GM18907 (cell line): Measurements from ENCODE around the gene GALNTL6.
"Not testable (repeated sequence)": the region's sequence is repeated elsewhere in the genome, so short reads cannot be mapped to it uniquely, and the experiment has no call there.

Experiments used
- ATAC-seq: cut with Tn5 transposase; IDR thresholded peaks from one replicate; pipeline ENCODE4 v1.9.1; 2021; ENCODE audit warnings: mild to moderate bottlenecking, moderate library complexity; ENCODE audit not compliant: unreplicated experiment

GALNTL6 gene

DNA sequence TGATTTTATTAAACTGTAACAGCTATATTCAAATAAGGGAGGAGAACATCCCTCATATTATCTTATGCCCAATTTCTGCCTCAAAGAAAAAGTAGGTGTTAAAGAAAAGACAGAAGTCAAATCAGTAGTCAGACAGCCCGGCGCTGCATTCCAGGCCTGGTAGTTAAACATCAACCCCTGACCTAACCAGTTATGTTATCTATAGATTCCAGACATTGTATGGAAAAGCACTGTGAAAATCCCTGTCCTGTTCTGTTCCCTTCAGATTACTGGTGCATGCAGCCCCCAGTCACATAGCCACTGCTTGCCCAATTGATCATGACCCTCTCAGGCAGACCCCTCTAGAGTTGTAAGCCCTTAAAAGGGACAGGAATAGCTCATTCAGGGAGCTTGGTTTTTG lies 1085.5 kb downstream of the GALNTL6 start:
- ATAC-seq, result no peak

DNA sequence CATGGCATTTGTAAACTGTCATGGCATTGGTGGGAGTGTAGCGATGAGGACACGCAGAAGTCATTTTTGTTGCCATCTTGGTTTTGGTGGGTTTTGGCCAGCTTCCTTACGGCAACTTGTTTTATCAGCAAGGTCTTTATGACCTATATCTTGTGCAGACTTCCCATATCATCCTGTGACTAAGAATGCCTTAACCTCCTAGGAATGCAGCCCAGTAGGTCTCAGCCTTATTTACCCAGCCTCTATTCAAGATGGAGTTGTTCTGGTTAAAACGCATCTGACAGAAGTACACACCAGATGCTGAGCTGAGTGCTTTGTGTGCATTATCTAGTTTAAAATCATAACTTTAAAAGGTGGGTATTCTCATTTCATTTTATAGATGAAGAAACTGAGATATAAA lies 1086.7 kb downstream of the GALNTL6 start:
- ATAC-seq, result no peak

DNA sequence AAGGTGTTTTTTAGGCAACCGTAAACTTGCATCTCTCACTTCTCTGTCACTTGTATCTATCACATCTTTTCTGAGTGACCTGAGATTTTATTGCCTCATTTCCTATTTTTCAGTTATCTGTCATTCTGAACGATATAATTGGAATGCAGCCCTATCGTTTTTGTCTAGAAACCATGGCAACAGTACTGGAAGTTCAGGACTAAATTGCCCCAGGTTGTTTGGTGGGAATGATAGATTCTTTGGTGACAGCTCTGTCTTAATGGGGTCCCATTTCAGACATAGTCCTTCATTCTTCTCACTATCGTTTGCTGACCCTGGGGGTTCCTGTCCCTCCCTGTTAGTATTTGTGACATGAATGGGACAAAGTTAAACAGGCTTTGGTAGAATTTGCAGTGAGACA lies 1087.7 kb downstream of the GALNTL6 start:
- ATAC-seq, result no peak

DNA sequence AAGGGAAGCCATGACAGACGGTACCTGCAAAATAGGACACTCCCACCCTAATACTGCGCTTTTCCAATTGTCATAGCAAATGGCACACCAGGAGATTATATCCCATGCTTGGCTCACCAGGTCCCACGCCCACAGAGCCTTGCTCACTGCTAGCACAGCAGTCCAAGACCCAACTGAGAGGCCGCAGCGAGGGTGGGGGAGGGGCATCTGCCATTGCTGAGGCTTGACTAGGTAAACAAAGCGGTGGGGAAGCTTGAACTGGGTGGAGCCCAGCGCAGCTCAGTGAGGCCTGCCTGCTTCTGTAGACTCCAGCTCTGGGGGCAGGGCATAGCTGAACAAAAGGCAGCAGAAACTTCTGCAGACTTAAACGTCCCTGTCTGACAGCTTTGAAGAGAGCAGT lies 1099.3 kb downstream of the GALNTL6 start:
- ATAC-seq, result not testable (repeated sequence)

DNA sequence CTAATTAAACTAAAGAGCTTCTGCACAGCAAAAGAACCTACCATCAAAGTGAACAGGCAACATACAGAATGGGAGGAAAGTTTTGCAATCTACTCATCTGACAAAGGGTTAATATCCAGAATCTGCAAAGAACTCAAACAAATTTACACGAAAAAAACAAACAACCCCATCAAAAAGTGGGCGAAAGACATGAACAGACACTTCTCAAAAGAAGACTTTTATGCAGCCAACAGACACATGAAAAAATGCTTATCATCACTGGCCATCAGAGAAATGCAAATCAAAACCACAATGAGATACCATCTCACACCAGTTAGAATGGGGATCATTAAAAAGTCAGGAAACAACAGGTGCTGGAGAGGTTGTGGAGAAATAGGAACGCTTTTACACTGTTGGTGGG lies 1104.2 kb downstream of the GALNTL6 start:
- not testable (repeated sequence) for ATAC-seq

DNA sequence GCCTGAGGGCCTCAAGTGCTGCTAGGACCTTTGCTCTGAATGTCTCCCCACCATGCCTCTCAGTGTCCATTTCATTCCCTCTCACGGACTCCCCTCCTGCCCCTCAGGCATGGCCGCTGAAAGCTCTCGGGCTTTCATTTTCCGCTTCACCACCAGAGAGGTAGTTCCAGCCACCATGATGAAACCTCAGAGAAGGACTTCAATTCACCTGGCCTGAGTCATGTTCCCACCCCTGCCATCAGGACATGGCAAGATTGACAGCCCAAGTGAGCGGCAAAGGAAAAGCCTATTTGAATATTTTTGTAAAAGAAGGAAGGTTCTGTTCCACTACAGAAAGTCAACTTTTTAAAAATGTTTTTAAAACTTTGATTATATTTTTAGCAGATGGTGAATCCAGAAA lies 1106.1 kb downstream of the GALNTL6 start:
- no peak for ATAC-seq

DNA sequence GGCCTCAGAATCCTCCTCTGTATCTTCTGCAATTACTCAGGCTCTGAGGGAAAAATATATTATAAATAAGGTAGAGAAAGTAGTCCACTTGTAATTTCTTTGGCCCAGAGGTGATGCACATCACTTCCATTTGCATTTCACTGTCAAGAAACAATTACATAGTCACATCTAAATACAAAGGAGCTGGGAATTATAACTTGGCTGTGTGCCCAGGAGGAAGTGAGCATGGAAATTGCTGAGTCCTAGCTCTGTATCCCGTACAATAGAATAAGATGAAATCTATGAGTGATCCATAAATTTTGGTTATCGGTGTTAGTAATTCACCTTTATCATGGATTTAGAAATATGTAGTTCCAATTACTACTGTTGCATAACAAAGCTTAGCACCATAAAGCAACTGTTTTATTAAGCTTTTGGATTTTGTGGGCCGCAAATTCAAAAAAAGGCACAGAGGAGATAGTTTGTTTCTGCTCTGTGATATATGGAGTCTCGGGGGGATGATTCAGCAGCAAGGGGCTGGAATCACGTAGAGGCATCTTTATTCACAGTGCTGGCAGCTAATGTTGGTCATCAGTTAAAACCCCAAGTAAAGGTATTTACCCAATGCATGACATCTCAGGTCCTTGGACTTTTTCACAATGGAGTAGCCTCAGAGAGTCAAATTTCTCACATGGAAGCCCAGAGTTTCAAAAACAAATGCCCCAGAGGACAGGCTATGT lies 1114.1 kb downstream of the GALNTL6 start:
- ATAC-seq, result no peak

DNA sequence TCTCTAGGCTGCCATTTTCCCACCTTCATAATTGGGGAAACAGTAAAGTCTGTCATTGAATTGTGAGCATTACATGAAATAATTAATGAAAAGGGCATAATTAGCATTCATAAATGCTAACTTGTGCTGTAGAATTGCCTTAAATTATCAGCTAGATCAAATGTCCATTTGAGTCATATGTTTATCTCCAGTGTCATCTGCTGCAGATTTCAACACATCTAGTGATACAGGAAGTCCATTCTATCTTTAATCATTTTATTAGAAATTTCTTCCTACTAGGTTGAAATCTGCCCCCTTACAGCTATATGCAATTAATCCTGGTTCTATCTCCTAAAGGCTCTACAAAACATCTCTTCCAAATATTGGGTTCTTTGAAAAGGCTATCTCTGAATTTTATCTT lies 1115.1 kb downstream of the GALNTL6 start:
- no peak for ATAC-seq

DNA sequence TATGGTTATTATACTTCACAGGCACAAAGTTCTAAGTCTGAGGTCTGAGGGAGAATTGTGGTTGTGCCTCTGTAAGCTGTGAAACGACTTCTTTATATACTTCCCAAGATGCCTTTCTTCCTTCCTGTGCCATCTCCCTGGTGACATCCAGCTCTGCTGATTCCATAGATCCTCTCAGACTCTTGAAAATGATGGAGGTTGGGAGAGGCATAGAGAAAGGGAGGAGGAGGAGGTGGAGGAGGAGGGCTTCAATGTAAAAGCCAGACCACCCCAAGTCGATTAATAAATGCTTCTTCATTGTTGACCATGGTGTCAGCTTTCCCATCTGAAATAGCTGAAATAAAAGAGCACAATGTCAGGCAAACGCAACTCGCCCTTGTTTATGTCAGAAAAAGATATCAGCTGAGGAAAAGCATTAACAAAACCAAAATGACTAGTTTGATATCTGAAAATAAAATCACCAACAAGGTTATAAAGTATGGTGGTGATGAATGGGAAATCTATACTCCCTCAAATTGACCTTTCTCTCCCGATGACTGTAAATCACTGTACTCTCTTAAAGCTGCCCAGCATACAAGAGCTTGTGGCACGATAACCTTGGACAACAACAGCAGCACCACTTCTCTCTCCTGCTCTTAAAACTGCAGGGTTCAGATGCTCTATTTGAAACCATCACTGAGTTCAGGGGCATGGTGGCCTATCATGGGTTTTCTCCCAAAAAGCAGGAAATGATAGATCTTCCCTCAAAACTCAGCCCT lies 1125.0 kb downstream of the GALNTL6 start:
- ATAC-seq, result no peak

DNA sequence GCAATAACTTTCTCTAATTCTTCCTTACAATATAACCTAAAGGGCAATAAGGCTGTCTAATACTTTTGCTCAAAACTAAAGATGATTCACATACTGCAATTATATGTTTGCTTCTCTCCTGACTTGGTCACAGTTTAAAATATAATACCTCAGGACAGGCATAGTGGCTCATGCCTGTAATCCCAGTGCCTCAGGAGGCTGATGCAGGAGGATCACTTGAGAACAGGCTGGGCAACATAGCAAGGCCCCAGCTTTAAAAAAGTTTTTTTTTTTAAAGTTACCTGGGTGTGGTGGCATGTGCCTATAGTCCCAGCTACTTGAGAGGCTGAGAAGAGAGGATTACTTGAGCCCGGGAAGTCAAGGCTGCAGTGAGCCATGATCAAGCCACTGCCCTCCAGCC lies 1125.7 kb downstream of the GALNTL6 start:
- ATAC-seq, result no peak

DNA sequence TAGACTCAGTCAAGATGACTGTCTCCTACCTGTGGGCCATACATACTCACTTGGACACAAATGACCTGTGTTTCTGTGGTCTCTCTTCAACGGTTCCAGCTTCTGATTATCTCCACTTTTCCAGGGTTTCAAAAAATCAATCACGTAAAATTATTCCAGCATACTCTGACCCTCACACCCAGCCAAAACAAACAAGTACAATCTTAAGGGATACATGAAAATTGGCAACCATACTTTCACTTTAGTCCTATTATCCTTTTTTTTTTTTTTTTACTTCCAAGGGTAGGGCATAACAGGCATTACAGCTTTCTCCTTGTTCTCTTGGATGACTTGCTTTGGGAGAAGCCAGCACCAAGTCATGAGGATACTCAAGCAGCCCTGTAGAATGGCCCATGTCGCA lies 1129.6 kb downstream of the GALNTL6 start:
- ATAC-seq, result no peak

DNA sequence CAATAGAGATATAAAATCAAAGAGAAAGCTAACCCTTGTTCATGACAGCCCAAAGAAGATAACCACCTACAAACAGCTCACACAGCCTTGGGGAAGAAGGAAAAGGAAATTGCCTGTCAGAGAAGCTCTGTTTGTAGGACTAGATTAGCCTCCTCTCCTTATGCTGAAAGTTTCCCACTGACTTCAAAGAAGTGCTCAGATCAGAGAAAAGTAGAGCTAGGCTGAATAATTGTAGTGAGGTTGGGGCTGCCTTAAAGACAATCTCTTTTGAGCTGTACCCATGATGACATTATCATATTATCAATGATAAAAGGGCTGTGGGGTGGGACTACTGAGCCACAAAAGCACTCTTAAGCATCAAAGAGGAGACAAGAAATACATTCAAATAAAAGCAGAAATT lies 1132.4 kb downstream of the GALNTL6 start:
- no peak for ATAC-seq

DNA sequence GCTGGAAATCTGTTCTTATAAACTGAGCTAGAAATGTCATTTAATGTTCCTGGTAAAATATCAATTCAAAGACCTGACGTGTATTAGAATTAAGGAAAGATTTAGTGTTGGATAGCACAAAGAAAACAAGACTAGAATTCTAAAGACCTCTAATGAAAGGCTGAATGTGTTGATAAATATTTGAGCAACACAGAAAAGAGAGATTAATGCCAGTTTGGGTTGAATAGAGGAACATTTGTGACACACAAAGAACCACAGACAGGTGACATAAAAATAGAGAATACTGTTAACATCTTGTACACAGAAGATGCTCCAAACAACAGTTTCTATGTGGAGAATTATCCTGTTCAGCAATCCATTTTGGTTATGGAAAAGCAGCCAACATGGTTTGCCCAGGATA lies 1133.3 kb downstream of the GALNTL6 start:
- ATAC-seq, result no peak

DNA sequence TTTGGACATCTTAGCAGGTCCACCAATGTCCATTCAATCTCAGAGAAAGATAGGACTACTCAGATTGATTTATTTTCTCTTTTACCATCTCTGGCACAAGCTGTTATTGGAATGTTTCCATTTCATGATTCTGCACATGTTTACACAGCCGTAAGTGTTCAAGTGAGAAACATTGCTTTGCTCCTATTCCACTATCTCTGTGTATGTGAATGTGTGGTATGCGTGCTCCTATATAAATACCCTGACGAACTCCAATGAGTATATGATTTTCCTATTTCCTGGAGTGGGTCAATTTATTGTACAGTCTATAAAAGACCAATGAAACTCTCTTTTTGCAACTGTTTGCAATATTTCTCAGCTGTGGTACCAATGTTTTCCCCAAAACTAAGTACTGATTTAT lies 1134.4 kb downstream of the GALNTL6 start:
- ATAC-seq, result no peak

DNA sequence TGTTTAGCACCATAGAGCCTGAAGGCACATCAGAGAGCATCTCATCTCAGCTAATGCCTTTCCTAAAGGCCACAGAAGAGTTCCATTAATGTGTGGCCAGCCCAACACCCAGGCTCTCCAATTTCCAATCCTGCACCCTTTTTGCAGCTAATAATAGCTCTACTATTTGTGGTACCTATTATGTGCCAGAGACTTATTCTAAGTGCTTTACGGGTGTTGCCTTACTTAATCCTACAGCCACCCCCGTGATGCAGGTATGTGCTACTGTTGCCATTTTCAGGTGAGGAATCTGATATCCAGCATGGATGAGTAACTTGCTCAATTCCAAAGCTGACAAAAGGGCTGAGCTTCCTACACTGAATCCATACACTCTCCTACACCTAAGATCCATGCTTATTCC lies 1137.8 kb downstream of the GALNTL6 start:
- ATAC-seq, result no peak

DNA sequence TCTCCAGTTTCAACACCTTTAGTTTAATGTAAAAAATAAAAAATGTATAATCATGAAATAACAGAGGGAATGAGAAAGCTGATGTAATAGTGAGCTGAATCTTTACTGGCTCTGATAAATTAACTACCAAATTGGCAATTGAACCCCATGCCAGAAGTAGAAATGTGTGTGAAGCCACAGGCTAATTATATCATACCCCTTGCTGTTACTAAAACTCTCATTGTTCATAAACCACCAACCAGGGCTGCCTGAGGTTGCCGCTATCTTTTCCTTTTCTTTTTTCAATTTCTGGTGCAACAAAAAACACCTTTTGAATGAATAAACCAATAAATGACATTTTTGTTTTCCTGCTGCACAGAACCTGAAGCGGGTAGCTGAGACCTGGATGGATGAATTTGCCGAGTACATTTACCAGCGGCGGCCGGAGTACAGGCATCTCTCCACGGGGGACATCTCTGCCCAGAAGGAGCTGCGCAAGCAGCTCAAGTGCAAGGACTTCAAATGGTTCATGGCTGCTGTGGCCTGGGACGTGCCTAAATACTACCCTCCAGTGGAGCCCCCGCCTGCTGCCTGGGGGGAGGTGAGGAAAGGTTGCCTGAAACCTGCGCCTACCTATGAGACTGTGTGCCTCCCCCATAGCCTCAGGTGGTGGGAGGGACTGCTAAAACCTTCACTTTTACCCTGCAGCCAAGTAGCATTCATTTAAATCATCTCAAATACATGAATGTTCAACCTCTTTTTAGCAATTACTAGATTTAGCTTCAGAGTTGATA lies 1138.7 kb downstream of the GALNTL6 start:
- ATAC-seq, result no peak

DNA sequence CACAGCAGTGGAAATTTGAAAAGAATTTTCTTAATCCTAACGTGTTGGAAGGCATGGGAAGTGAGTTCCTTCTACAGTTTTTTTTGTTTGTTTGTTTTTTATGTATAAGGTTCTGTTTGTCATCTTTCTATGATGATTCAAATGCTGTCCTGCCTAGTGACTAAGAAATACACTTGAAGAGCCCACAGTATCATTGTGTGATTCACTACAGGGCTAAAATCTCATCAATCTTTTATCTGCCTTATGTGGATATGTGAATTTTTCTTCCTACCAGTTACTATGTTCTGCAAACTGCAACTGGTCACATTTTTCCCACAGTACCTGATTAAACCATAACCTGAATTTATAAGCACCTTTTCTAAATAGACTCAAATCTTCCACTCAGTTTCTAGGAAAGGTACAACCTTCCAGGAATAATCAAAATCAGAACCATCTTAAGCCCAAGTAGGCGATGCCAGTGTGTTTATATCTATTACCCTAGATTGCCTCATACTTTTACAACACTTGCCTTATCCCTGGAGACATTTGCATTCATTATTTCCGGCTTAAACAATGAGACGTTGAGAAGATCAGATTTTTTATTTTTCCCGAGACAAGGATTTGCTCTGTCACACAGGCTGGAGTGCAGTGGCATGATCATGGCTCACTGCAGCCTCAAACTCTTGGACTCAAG lies 1140.8 kb downstream of the GALNTL6 start:
- no peak for ATAC-seq

DNA sequence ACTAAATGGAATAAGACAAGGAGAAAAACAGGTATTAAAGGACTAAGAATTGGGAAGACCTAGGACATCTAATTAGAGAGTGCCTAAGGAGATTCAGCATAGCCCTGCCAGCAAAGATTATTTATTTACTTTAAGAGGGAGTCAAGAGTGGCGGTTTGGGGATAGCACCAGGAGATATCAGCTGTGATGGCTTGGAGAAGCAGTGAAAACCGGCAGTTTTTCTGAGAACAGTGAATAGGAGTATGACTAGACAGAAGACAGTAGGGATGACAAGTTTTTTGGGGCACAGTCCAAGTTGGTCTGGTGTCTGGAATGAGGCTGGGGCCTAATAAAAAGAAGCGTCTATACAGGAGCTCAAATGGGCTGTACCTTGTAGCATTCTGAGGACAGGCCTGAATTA lies 1143.1 kb downstream of the GALNTL6 start:
- not testable (repeated sequence) for ATAC-seq

DNA sequence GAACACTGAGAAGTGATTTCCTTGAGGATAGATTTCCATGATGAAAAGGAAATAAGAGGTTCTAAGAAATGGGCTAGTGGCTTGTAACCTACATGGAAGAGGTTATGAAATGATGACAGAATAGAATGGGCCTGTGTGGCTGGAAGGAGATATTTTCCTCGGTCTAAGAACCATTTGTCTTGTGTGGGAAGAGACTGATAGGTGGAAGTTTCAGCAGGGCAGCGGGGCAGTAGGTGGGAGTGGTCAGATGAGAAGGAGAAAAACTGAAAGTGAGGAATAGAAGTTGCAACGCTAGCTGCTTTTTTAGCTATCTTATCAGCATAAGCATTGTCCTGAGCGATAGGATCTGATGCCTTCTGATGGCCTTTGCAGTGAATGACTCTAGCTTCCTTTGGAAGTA lies 1144.0 kb downstream of the GALNTL6 start:
- ATAC-seq, result no peak

DNA sequence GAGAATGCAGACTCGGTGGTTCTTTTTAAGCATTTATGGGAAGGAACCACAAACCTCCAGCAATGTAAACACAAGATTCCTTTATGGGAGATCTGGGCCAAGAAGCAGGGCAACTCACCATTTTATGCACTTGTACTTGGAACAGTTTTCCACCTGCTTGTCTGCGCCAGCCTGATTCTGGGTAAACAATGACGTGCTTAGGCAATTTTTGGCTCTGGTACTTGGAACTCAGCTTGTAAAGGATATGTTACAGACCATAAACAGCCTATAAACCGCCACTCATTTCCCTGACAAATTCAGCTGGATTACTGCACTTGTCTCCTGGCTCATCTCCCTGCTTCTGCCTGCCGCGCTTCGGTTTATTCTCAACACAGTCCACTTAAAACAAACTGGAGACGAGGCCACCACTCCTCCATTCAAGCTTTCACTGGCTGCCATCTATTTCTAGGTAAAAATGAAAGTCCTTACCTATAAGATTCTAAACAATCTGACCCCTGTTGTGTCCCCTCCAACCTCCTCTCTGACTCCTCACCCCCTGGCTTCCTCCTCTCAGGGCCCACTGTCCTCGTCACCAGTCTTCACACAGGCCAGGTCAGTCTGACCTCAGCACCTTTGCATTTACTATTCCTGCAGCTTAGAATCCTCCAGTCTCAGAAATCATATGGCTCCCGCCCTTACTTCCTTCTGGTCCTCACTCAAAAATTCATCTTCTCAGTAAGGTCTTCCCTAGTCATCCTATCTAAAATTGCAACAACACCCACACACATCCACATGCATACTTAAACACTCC lies 1149.6 kb downstream of the GALNTL6 start:
- ATAC-seq, result no peak
